Liver (tissue), 3 donors: ENCODE data around the gene CDON.

ENCODE experiments used
- EGR1 ChIP-seq, 2 donors: IDR thresholded peaks; 2 replicates each; pipeline ENCODE4 v1.6.1; 2016 to 2018; ENCODE audit warnings: antibody characterized with exemption in 2 of 2, low read depth in 2 of 2
- GABPA ChIP-seq, 2 donors: IDR thresholded peaks in 1 of 2; conservative IDR thresholded peaks in 1 of 2; 2 replicates each; pipeline ENCODE4 v1.6.1; 2016; ENCODE audit warnings: antibody characterized with exemption in 2 of 2, mild to moderate bottlenecking in 1 of 2, moderate library complexity in 1 of 2
- JUND ChIP-seq, 2 donors: IDR thresholded peaks; 2 replicates each; pipeline ENCODE4 v1.6.1; 2016; ENCODE audit warnings: antibody characterized with exemption in 2 of 2
- MAX ChIP-seq: IDR thresholded peaks from 2 replicates; pipeline ENCODE4 v1.6.1; 2016; ENCODE audit warnings: antibody characterized with exemption
- NR2F2 ChIP-seq: IDR thresholded peaks from 2 replicates; pipeline ENCODE4 v1.6.1; 2016; ENCODE audit warnings: antibody characterized with exemption
- RAD21 ChIP-seq, 2 donors: IDR thresholded peaks; 2 replicates each; pipeline ENCODE4 v1.6.1; 2016; ENCODE audit warnings: antibody characterized with exemption in 2 of 2, mild to moderate bottlenecking in 2 of 2
- RXRA ChIP-seq, 2 donors: IDR thresholded peaks; 2 replicates each; pipeline ENCODE4 v1.6.1; 2017 to 2018; ENCODE audit warnings: antibody characterized with exemption in 2 of 2, mild to moderate bottlenecking in 1 of 2
- SP1 ChIP-seq: IDR thresholded peaks from 2 replicates; pipeline ENCODE4 v1.6.1; 2018; ENCODE audit warnings: antibody characterized with exemption, mild to moderate bottlenecking
- YY1 ChIP-seq: IDR thresholded peaks from 2 replicates; pipeline ENCODE4 v1.6.1; 2016; ENCODE audit warnings: antibody characterized with exemption, mild to moderate bottlenecking
- ZBTB33 ChIP-seq: IDR thresholded peaks from 2 replicates; pipeline ENCODE4 v1.6.1; 2016; ENCODE audit warnings: antibody characterized with exemption
- TF ChIP-seq, protein P1 (sequence below): IDR thresholded peaks from 2 replicates; pipeline ENCODE4 v1.6.1; 2016; ENCODE audit warnings: antibody characterized with exemption
- TF ChIP-seq, protein P2 (sequence below): fragments of 150-350 bp; IDR thresholded peaks from 2 replicates; pipeline ENCODE4 v1.5.1; 2017; ENCODE audit warnings: improper control_type of control experiment, low read depth, low read length; ENCODE audit not compliant: missing input control
- TF ChIP-seq, protein P3 (sequence below): IDR thresholded peaks from 2 replicates; pipeline ENCODE4 v1.6.1; 2016; ENCODE audit warnings: antibody characterized with exemption, mild to moderate bottlenecking
- donor health status: healthy.
- donor health status: healthy.

GRCh38 chr11:125999234-125999880 is 63.3 kb downstream of the CDON start:
- TF ChIP-seq, protein P1, sequence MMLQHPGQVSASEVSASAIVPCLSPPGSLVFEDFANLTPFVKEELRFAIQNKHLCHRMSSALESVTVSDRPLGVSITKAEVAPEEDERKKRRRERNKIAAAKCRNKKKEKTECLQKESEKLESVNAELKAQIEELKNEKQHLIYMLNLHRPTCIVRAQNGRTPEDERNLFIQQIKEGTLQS: no peak
- TF ChIP-seq, protein P2, sequence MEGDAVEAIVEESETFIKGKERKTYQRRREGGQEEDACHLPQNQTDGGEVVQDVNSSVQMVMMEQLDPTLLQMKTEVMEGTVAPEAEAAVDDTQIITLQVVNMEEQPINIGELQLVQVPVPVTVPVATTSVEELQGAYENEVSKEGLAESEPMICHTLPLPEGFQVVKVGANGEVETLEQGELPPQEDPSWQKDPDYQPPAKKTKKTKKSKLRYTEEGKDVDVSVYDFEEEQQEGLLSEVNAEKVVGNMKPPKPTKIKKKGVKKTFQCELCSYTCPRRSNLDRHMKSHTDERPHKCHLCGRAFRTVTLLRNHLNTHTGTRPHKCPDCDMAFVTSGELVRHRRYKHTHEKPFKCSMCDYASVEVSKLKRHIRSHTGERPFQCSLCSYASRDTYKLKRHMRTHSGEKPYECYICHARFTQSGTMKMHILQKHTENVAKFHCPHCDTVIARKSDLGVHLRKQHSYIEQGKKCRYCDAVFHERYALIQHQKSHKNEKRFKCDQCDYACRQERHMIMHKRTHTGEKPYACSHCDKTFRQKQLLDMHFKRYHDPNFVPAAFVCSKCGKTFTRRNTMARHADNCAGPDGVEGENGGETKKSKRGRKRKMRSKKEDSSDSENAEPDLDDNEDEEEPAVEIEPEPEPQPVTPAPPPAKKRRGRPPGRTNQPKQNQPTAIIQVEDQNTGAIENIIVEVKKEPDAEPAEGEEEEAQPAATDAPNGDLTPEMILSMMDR: no peak
- TF ChIP-seq GABPA (IDR thresholded peaks at IDR 0.05 in 1 of 2, conservative IDR thresholded peaks at IDR 0.05 in 1 of 2) (no peak), ZBTB33 (no peak), RAD21 (IDR thresholded peaks at IDR 0.05) (no peak), MAX (no peak), SP1 (no peak), JUND (IDR thresholded peaks at IDR 0.05) (no peak), YY1 (no peak), EGR1 (IDR thresholded peaks at IDR 0.05; ENCODE audit: low read depth in 2 of 2) (no peak), NR2F2 (no peak), RXRA (IDR thresholded peaks at IDR 0.05) (no peak)
- TF ChIP-seq, protein P3, sequence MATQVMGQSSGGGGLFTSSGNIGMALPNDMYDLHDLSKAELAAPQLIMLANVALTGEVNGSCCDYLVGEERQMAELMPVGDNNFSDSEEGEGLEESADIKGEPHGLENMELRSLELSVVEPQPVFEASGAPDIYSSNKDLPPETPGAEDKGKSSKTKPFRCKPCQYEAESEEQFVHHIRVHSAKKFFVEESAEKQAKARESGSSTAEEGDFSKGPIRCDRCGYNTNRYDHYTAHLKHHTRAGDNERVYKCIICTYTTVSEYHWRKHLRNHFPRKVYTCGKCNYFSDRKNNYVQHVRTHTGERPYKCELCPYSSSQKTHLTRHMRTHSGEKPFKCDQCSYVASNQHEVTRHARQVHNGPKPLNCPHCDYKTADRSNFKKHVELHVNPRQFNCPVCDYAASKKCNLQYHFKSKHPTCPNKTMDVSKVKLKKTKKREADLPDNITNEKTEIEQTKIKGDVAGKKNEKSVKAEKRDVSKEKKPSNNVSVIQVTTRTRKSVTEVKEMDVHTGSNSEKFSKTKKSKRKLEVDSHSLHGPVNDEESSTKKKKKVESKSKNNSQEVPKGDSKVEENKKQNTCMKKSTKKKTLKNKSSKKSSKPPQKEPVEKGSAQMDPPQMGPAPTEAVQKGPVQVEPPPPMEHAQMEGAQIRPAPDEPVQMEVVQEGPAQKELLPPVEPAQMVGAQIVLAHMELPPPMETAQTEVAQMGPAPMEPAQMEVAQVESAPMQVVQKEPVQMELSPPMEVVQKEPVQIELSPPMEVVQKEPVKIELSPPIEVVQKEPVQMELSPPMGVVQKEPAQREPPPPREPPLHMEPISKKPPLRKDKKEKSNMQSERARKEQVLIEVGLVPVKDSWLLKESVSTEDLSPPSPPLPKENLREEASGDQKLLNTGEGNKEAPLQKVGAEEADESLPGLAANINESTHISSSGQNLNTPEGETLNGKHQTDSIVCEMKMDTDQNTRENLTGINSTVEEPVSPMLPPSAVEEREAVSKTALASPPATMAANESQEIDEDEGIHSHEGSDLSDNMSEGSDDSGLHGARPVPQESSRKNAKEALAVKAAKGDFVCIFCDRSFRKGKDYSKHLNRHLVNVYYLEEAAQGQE: no peak
